BLaER1 treated with 17β-estradiol and CSF1 and Interleukin-3, amounts not matched to agents 10 nM and 100 nM (cell line): ENCODE results near the gene PSD2.
A peak's percentile ranks its signal among the peaks of the same experiment; 100 is the strongest.

Experiments
- H3K27ac ChIP-seq, 11 experiments: shearing (Covaris generic); formaldehyde crosslinking; 2 replicates each; pipeline ENCODE4 v1.8.1; 2022
- H3K27me3 ChIP-seq, 11 experiments: shearing (Covaris generic); formaldehyde crosslinking; 2 replicates each; pipeline ENCODE4 v1.8.1; 2022
- H3K36me3 ChIP-seq, 11 experiments: shearing (Covaris generic); formaldehyde crosslinking; 2 replicates each; pipeline ENCODE4 v1.8.1; 2022
- H3K4me1 ChIP-seq, 10 experiments: shearing (Covaris generic); formaldehyde crosslinking; 2 replicates each; pipeline ENCODE4 v1.8.1; 2022
- H3K4me2 ChIP-seq, 11 experiments: shearing (Covaris generic); formaldehyde crosslinking; 2 replicates each; pipeline ENCODE4 v1.8.1; 2022
- H3K4me3 ChIP-seq, 10 experiments: shearing (Covaris generic); formaldehyde crosslinking; 2 replicates each; pipeline ENCODE4 v1.8.1; 2022
- H3K9ac ChIP-seq, 11 experiments: shearing (Covaris generic); formaldehyde crosslinking; 2 replicates each; pipeline ENCODE4 v1.8.1; 2022
- H3K9me3 ChIP-seq, 11 experiments: shearing (Covaris generic); formaldehyde crosslinking; replicated peaks in 1 of 11; 2 replicates each; pipeline ENCODE4 v1.8.1; 2022
- H4K20me1 ChIP-seq, 11 experiments: shearing (Covaris generic); formaldehyde crosslinking; 2 replicates each; pipeline ENCODE4 v1.8.1; 2022
- Cebpa-rat ChIP-seq, 11 experiments: shearing (Covaris generic); IDR thresholded peaks; 2 replicates each; pipeline ENCODE4 v1.8.1; 2022

Gene PSD2

GRCh38 chr5:139872052-139872766 lies 76.6 kb downstream of the PSD2 start:
- no peaks in the 10 kb centered on the region for H3K27me3 ChIP-seq
- H3K9ac ChIP-seq, result no peak overlapping the region
- H3K9me3 ChIP-seq, result peaks cover 0 to 12% (median 9%) of the 10 kb centered on the region in 11 experiments; a peak in 8 of 22 replicates
- H3K4me1 ChIP-seq, result peaks cover 12 to 32% (median 21%) of the 10 kb centered on the region in 10 experiments
- no peak overlapping the region for H3K27ac ChIP-seq
- H3K36me3 ChIP-seq, result no peaks in the 10 kb centered on the region
- TF ChIP-seq Cebpa-rat (IDR thresholded peaks at IDR 0.05), result no peak
- no peak overlapping the region for H3K4me2 ChIP-seq
- H3K4me3 ChIP-seq, result no peak overlapping the region
- no peaks in the 10 kb centered on the region for H4K20me1 ChIP-seq

- H3K4me1 ChIP-seq, result peaks cover 15 to 35% (median 25%) of the 10 kb centered on the region in 10 experiments
- H3K4me3 ChIP-seq, result no peak overlapping the region
- H3K27me3 ChIP-seq, result no peaks in the 10 kb centered on the region
- H3K4me2 ChIP-seq, result no peak overlapping the region
- H3K27ac ChIP-seq, result no peak overlapping the region
- no peaks in the 10 kb centered on the region for H3K36me3 ChIP-seq
- no peaks in the 10 kb centered on the region for H4K20me1 ChIP-seq
- H3K9me3 ChIP-seq, result peaks cover 0 to 12% (median 9%) of the 10 kb centered on the region in 11 experiments; a peak in 8 of 22 replicates
- no peak for TF ChIP-seq Cebpa-rat (IDR thresholded peaks at IDR 0.05)
- H3K9ac ChIP-seq, result no peak overlapping the region
Measured at GRCh38 chr5:139872851-139873794, 77.5 kb downstream of the PSD2 start.

DNA sequence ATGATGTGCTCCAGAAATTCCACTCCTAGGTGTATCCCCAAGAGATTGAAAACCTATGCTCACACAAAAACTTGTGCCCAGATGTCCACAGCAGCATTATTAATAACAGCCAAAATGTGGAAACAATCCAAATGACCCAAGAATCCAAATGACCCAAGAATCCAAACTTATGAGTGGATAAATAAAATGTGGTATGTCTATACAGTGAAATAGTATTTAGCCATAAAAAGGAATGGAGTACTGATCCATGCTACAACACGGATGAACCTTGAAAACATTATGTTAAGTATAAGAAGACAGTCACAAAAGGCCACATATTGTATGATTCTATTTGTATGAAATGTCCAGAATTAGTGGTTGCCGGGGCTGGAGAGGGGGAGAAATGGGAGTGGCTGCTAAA lies 80.3 kb downstream of the PSD2 start:
- H3K36me3 ChIP-seq, result no peaks in the 10 kb centered on the region
- no peak for TF ChIP-seq Cebpa-rat (IDR thresholded peaks at IDR 0.05)
- no peak overlapping the region for H3K4me3 ChIP-seq
- no peak overlapping the region for H3K9ac ChIP-seq
- no peak overlapping the region for H3K4me2 ChIP-seq
- H3K27me3 ChIP-seq, result no peaks in the 10 kb centered on the region
- H3K4me1 ChIP-seq, result peaks cover 5 to 10% (median 7%) of the 10 kb centered on the region in 10 experiments; a peak in 17 of 20 replicates
- H3K9me3 ChIP-seq, result peaks cover 0 to 12% (median 9%) of the 10 kb centered on the region in 11 experiments; a peak in 8 of 22 replicates
- no peak overlapping the region for H3K27ac ChIP-seq
- H4K20me1 ChIP-seq, result no peaks in the 10 kb centered on the region

- H4K20me1 ChIP-seq, result no peaks in the 10 kb centered on the region
- no peak overlapping the region for H3K27ac ChIP-seq
- H3K4me1 ChIP-seq, result peaks cover 5 to 10% (median 7%) of the 10 kb centered on the region in 10 experiments; a peak in 16 of 20 replicates
- peaks cover 0 to 12% (median 9%) of the 10 kb centered on the region in 11 experiments; a peak in 8 of 22 replicates for H3K9me3 ChIP-seq
- TF ChIP-seq Cebpa-rat (IDR thresholded peaks at IDR 0.05), result no peak
- no peaks in the 10 kb centered on the region for H3K36me3 ChIP-seq
- peak overlapping the region in 10 of 11 experiments; percentile 19 to 60 (median 48); a peak in 18 of 22 replicates for H3K4me2 ChIP-seq
- H3K4me3 ChIP-seq, result no peak overlapping the region
- H3K9ac ChIP-seq, result no peak overlapping the region; a peak in 1 of 22 replicates
- no peaks in the 10 kb centered on the region for H3K27me3 ChIP-seq
Measured at GRCh38 chr5:139877129-139877597, 81.6 kb downstream of the PSD2 start.

GRCh38 chr5:139878093-139878492 lies 82.5 kb downstream of the PSD2 start:
- Histone ChIP-seq H3K36me3 (no peaks in the 10 kb centered on the region), H3K9me3 (peaks cover 0 to 12% (median 9%) of the 10 kb centered on the region in 11 experiments; a peak in 8 of 22 replicates), H3K27ac (no peak overlapping the region), H3K4me3 (no peak overlapping the region), H3K4me2 (no peak overlapping the region), H3K4me1 (peaks cover 5 to 10% (median 7%) of the 10 kb centered on the region in 10 experiments; a peak in 16 of 20 replicates), H3K9ac (no peak overlapping the region), H4K20me1 (no peaks in the 10 kb centered on the region), H3K27me3 (no peaks in the 10 kb centered on the region)
- TF ChIP-seq Cebpa-rat (IDR thresholded peaks at IDR 0.05), result no peak

- TF ChIP-seq Cebpa-rat (IDR thresholded peaks at IDR 0.05), result no peak
- no peaks in the 10 kb centered on the region for H3K27me3 ChIP-seq
- H3K9ac ChIP-seq, result no peak overlapping the region
- H3K4me1 ChIP-seq, result peaks cover 5 to 10% (median 7%) of the 10 kb centered on the region in 10 experiments; a peak in 16 of 20 replicates
- H3K4me3 ChIP-seq, result no peak overlapping the region
- no peaks in the 10 kb centered on the region for H3K36me3 ChIP-seq
- H3K27ac ChIP-seq, result no peak overlapping the region
- H4K20me1 ChIP-seq, result no peaks in the 10 kb centered on the region; a peak in 1 of 22 replicates
- H3K9me3 ChIP-seq, result peaks cover 0 to 9% (median 6%) of the 10 kb centered on the region in 11 experiments; a peak in 8 of 22 replicates
- no peak overlapping the region for H3K4me2 ChIP-seq
Measured at GRCh38 chr5:139880416-139881142, 85.0 kb downstream of the PSD2 start.

GRCh38 chr5:139881143-139881733 lies 85.6 kb downstream of the PSD2 start:
- no peak for TF ChIP-seq Cebpa-rat (IDR thresholded peaks at IDR 0.05)
- Histone ChIP-seq H3K9ac (no peak overlapping the region), H3K4me1 (peaks cover 5 to 13% (median 9%) of the 10 kb centered on the region in 10 experiments; a peak in 17 of 20 replicates), H3K9me3 (peaks cover 0 to 3% (median 0%) of the 10 kb centered on the region in 11 experiments; a peak in 4 of 22 replicates), H3K27ac (no peak overlapping the region), H3K27me3 (no peaks in the 10 kb centered on the region), H3K36me3 (no peaks in the 10 kb centered on the region), H3K4me3 (no peak overlapping the region), H4K20me1 (no peaks in the 10 kb centered on the region; a peak in 1 of 22 replicates), H3K4me2 (no peak overlapping the region)

- Histone ChIP-seq H3K9ac (no peak overlapping the region), H3K27ac (no peak overlapping the region), H3K4me2 (no peak overlapping the region), H4K20me1 (no peaks in the 10 kb centered on the region; a peak in 1 of 22 replicates), H3K4me1 (peaks cover 2 to 8% (median 5%) of the 10 kb centered on the region in 10 experiments; a peak in 17 of 20 replicates), H3K9me3 (no peaks in the 10 kb centered on the region), H3K4me3 (no peak overlapping the region), H3K36me3 (no peaks in the 10 kb centered on the region), H3K27me3 (no peaks in the 10 kb centered on the region)
- TF ChIP-seq Cebpa-rat (IDR thresholded peaks at IDR 0.05), result no peak
Measured at GRCh38 chr5:139882316-139882715, 86.7 kb downstream of the PSD2 start.
